ENCODE measurements around the gene TRABD. TPM values are rescaled to one million over a fixed set of nuclear protein-coding genes. Genes with fewer than 3 reads are reported as not detected.
A peak's percentile ranks its signal among the peaks of the same experiment; 100 is the strongest.
"Not testable (repeated sequence)": the region's sequence is repeated elsewhere in the genome, so short reads cannot be mapped to it uniquely, and the experiment has no call there.

Gene TRABD
- total RNA-seq, 4 donors from 2014 or later: 21.4 to 30.3 (median 24.5) TPM

GRCh38 chr22:50204571-50204970 is 18.9 kb downstream of the TRABD start:
- TF ChIP-seq POLR2A (IDR thresholded peaks at IDR 0.05): no peak
- TF ChIP-seq, protein P1, sequence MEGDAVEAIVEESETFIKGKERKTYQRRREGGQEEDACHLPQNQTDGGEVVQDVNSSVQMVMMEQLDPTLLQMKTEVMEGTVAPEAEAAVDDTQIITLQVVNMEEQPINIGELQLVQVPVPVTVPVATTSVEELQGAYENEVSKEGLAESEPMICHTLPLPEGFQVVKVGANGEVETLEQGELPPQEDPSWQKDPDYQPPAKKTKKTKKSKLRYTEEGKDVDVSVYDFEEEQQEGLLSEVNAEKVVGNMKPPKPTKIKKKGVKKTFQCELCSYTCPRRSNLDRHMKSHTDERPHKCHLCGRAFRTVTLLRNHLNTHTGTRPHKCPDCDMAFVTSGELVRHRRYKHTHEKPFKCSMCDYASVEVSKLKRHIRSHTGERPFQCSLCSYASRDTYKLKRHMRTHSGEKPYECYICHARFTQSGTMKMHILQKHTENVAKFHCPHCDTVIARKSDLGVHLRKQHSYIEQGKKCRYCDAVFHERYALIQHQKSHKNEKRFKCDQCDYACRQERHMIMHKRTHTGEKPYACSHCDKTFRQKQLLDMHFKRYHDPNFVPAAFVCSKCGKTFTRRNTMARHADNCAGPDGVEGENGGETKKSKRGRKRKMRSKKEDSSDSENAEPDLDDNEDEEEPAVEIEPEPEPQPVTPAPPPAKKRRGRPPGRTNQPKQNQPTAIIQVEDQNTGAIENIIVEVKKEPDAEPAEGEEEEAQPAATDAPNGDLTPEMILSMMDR (IDR thresholded peaks at IDR 0.05 in 4 of 5, conservative IDR thresholded peaks at IDR 0.05 in 1 of 5): no peak
- Histone ChIP-seq H3K9me3 (no peaks in the 10 kb centered on the region), H3K27me3 (no peaks in the 10 kb centered on the region), H3K27ac (peak overlapping the region; percentile 74 to 89 (median 82)), H3K36me3 (peaks cover 0 to 12% of the 10 kb centered on the region in 2 donors), H3K4me1 (peaks cover 40 to 48% of the 10 kb centered on the region in 2 donors), H3K4me3 (no peak overlapping the region)
- in situ Hi-C loops (cut with MboI; ENCODE audit: low sequenced_read_pairs in 4 of 4): loop anchor here in 1 of 4 donors (10.0 kb wide), 1 partner anchor 270 kb away; no protein-coding TSS in a partner anchor
- DNase-seq (no peak), ATAC-seq (no peak)
- intact Hi-C loops (cut with DNase I; ENCODE audit: low total_unique reads): loop anchor here (10.0 kb wide), 1 partner anchor 270 kb away; no protein-coding TSS in a partner anchor

DNA sequence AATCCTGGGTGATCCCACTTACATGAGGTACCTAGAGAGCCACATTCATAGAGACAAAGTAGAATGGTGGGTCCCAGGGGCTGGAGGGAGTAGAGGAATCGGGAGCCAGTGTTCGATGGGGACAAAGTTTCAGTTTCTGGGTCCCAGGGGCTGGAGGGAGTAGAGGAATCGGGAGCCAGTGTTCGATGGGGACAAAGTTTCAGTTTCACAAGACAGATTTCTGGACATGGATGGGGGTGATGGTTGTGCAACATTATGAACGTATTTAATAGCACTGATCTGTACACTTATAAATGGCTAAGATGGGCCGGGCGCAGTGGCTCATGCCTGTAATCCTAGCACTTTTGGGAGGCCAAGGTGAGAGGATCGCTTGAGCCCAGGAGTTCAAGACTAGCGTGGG is 19.3 kb downstream of the TRABD start:
- in situ Hi-C loops (cut with MboI; ENCODE audit: low sequenced_read_pairs in 4 of 4): loop anchor here in 1 of 4 donors (10.0 kb wide), 1 partner anchor 270 kb away; no protein-coding TSS in a partner anchor
- Histone ChIP-seq H3K4me1 (peaks cover 35 to 44% of the 10 kb centered on the region in 2 donors), H3K36me3 (peaks cover 0 to 12% of the 10 kb centered on the region in 2 donors), H3K27ac (peak overlapping the region; percentile 74 to 89 (median 82))
- ATAC-seq, H3K9me3 ChIP-seq, H3K27me3 ChIP-seq, DNase-seq, H3K4me3 ChIP-seq: not testable (repeated sequence)
- intact Hi-C loops (cut with DNase I; ENCODE audit: low total_unique reads): loop anchor here (5.0 to 10.0 kb wide), 2 partner anchors 58 to 270 kb away; no protein-coding TSS in a partner anchor

GRCh38 chr22:50205781-50206569 is 20.3 kb downstream of the TRABD start:
- in situ Hi-C loops (cut with MboI; ENCODE audit: low sequenced_read_pairs in 4 of 4): loop anchor here in 1 of 4 donors (10.0 kb wide), 1 partner anchor 271 kb away; no protein-coding TSS in a partner anchor
- peaks cover 34 to 42% of the 10 kb centered on the region in 2 donors for H3K4me1 ChIP-seq
- ATAC-seq: peak; percentile 28 to 31

GRCh38 chr22:50206599-50206998 is 20.9 kb downstream of the TRABD start:
- in situ Hi-C loops (cut with MboI; ENCODE audit: low sequenced_read_pairs in 4 of 4): loop anchor here in 1 of 4 donors (10.0 kb wide), 1 partner anchor 272 kb away; no protein-coding TSS in a partner anchor
- intact Hi-C loops (cut with DNase I; ENCODE audit: low total_unique reads): loop anchor here (5.0 to 10.0 kb wide), 2 partner anchors 59 to 272 kb away; no protein-coding TSS in a partner anchor
- peaks cover 33 to 42% of the 10 kb centered on the region in 2 donors for H3K4me1 ChIP-seq
- DNase-seq: peak; percentile 90 to 94
- H3K9me3 ChIP-seq: no peaks in the 10 kb centered on the region
- no peak overlapping the region for H3K4me3 ChIP-seq
- H3K36me3 ChIP-seq: peaks cover 0 to 24% of the 10 kb centered on the region in 2 donors
- peak; percentile 80 to 84 for ATAC-seq
- TF ChIP-seq, protein P1 (IDR thresholded peaks at IDR 0.05 in 4 of 5, conservative IDR thresholded peaks at IDR 0.05 in 1 of 5): peak; percentile 57 to 80 (median 61)
- TF ChIP-seq POLR2A (IDR thresholded peaks at IDR 0.05): peak in 1 of 2 donors; percentile 5
- peak overlapping the region; percentile 74 to 89 (median 82) for H3K27ac ChIP-seq
- no peaks in the 10 kb centered on the region for H3K27me3 ChIP-seq

More at GRCh38 chr22:50205781-50206569, 20.3 kb downstream of the TRABD start:
- H3K27ac ChIP-seq: peak overlapping the region; percentile 74 to 89 (median 82)
- TF ChIP-seq, protein P1 (IDR thresholded peaks at IDR 0.05 in 4 of 5, conservative IDR thresholded peaks at IDR 0.05 in 1 of 5): no peak
- TF ChIP-seq POLR2A (IDR thresholded peaks at IDR 0.05): peak in 1 of 2 donors; percentile 12
- intact Hi-C loops (cut with DNase I; ENCODE audit: low total_unique reads): loop anchor here (5.0 to 10.0 kb wide), 2 partner anchors 59 to 271 kb away; no protein-coding TSS in a partner anchor
- no peaks in the 10 kb centered on the region for H3K27me3 ChIP-seq
- H3K4me3 ChIP-seq: no peak overlapping the region
- peaks cover 0 to 20% of the 10 kb centered on the region in 2 donors for H3K36me3 ChIP-seq
- H3K9me3 ChIP-seq: no peaks in the 10 kb centered on the region
- peak in 1 of 2 donors; percentile 65 for DNase-seq

Measured in gastrocnemius medialis (tissue), 4 donors.